SK-N-SH (cell line): Measurements from ENCODE around the gene MEN1. TPM values are rescaled to one million over a fixed set of nuclear protein-coding genes. Genes with fewer than 3 reads are reported as not detected.

Source experiments
- CTCF ChIA-PET: fragments of 300-600, 350-600 bp; formaldehyde crosslinking; extraction: SDS; loops from one replicate; lab custom pipeline; 2021; lab: Yijun Ruan, JAX
- POLR2A ChIA-PET: fragments of 350-600 bp; sonication (Branson Sonifier 250); formaldehyde crosslinking; extraction: SDS; loops from one replicate; lab custom pipeline; 2020; ENCODE audit warnings: antibody characterized with exemption, inconsistent platforms; lab: Yijun Ruan, JAX
- DNase-seq: peaks from one replicate; pipeline ENCODE4 v3.0.0; 2012
- H2AFZ ChIP-seq: fragments of 200-600 bp; sonication (generic); 2 replicates; pipeline ENCODE4 v1.8.1; 2016; ENCODE audit warnings: antibody characterized with exemption, mild to moderate bottlenecking, low read depth
- H3F3A ChIP-seq: fragments of 200-600 bp; sonication (generic); replicated peaks from 2 replicates; pipeline ENCODE3; 2016; ENCODE audit warnings: antibody characterized with exemption, mild to moderate bottlenecking; ENCODE audit not compliant: insufficient read depth
- H3K27ac ChIP-seq, 2 experiments: fragments of 200-500 bp in 1 of 2; fragments of 200-600 bp in 1 of 2; sonication (Bioruptor generic) in 1 of 2; sonication (generic), shearing (Covaris generic) in 1 of 2; 2 replicates each; pipeline versions ENCODE4 v1.5.1 to v1.6.1; 2014 to 2016; ENCODE audit warnings: low read depth in 2 of 2, inconsistent platforms in 1 of 2, low read length in 1 of 2, mild to moderate bottlenecking in 1 of 2, mixed read lengths in 1 of 2
- H3K27me3 ChIP-seq: fragments of 200-600 bp; sonication (generic), shearing (Covaris generic); 2 replicates; pipeline ENCODE4 v1.6.1; 2016; ENCODE audit warnings: mixed run types; ENCODE audit not compliant: insufficient read depth
- H3K36me3 ChIP-seq, 2 experiments: fragments of 200-500 bp in 1 of 2; fragments of 200-600 bp in 1 of 2; sonication (Bioruptor generic) in 1 of 2; sonication (generic) in 1 of 2; replicated peaks in 1 of 2; 2 replicates each; pipeline versions ENCODE3 to v1.5.1; 2014 to 2016; ENCODE audit warnings: low read length in 1 of 2, mild to moderate bottlenecking in 1 of 2; ENCODE audit not compliant: insufficient read depth in 2 of 2, control insufficient read depth in 1 of 2
- H3K4me1 ChIP-seq, 2 experiments: fragments of 200-500 bp in 1 of 2; fragments of 200-600 bp in 1 of 2; sonication (Bioruptor generic) in 1 of 2; sonication (generic), shearing (Covaris generic) in 1 of 2; 2 replicates each; pipeline versions ENCODE4 v1.5.1 to v1.6.1; 2014 to 2016; ENCODE audit warnings: low read depth in 1 of 2, low read length in 1 of 2, mixed run types in 1 of 2; ENCODE audit not compliant: insufficient read depth in 2 of 2, control insufficient read depth in 1 of 2
- H3K4me2 ChIP-seq: fragments of 200-600 bp; sonication (generic), shearing (Covaris generic); 2 replicates; pipeline ENCODE4 v1.6.1; 2017; ENCODE audit warnings: mixed run types
- H3K4me3 ChIP-seq, 2 experiments: fragments of 200-500 bp in 1 of 2; fragments of 200-600 bp in 1 of 2; sonication (Bioruptor generic) in 1 of 2; sonication (generic), shearing (Covaris generic) in 1 of 2; 2 replicates each; pipeline versions ENCODE4 v1.5.1 to v1.8.1; 2014 to 2016; ENCODE audit warnings: low read depth in 2 of 2, inconsistent platforms in 1 of 2, low read length in 1 of 2, mild to moderate bottlenecking in 1 of 2, mixed read lengths in 1 of 2, moderate library complexity in 1 of 2
- H3K79me2 ChIP-seq: fragments of 200-600 bp; sonication (generic); 2 replicates; pipeline ENCODE4 v1.8.1; 2017; ENCODE audit warnings: mild to moderate bottlenecking; ENCODE audit not compliant: insufficient read depth
- H3K9ac ChIP-seq: fragments of 200-600 bp; sonication (generic); 2 replicates; pipeline ENCODE4 v1.6.1; 2017; ENCODE audit warnings: mixed run types
- H3K9me2 ChIP-seq: fragments of 200-600 bp; sonication (generic); 2 replicates; pipeline ENCODE4 v1.6.1; 2017; ENCODE audit warnings: mixed run types
- H3K9me3 ChIP-seq: fragments of 200-600 bp; sonication (generic); 2 replicates; pipeline ENCODE4 v1.6.1; 2017; ENCODE audit warnings: mixed run types, mild to moderate bottlenecking, moderate library complexity
- H4K20me1 ChIP-seq: fragments of 200-600 bp; sonication (generic); 2 replicates; pipeline ENCODE4 v1.6.1; 2017; ENCODE audit warnings: mild to moderate bottlenecking, mixed run types; ENCODE audit not compliant: insufficient read depth
- ELF1 ChIP-seq: IDR thresholded peaks from 2 replicates; pipeline ENCODE4 v1.4.0; 2012
- FOSL2 ChIP-seq: IDR thresholded peaks from 2 replicates; pipeline ENCODE4 v1.4.0; 2012; ENCODE audit warnings: low read depth, mild to moderate bottlenecking, moderate library complexity, borderline replicate concordance
- FOXM1 ChIP-seq: IDR thresholded peaks from 2 replicates; pipeline ENCODE4 v1.4.0; 2012; ENCODE audit warnings: low read depth, mild to moderate bottlenecking
- GABPA ChIP-seq: IDR thresholded peaks from 2 replicates; pipeline ENCODE4 v1.4.0; 2012; ENCODE audit warnings: low read depth, mild to moderate bottlenecking
- JUND ChIP-seq: IDR thresholded peaks from 2 replicates; pipeline ENCODE4 v1.4.0; 2012
- PBX3 ChIP-seq: IDR thresholded peaks from 2 replicates; pipeline ENCODE4; 2012
- POLR2AphosphoS5 ChIP-seq: IDR thresholded peaks from 2 replicates; pipeline ENCODE4 v1.6.1; 2012; ENCODE audit warnings: low read depth, low read length
- RAD21 ChIP-seq: IDR thresholded peaks from 2 replicates; pipeline ENCODE4 v1.6.1; 2012; ENCODE audit warnings: mild to moderate bottlenecking, low read length
- RCOR1 ChIP-seq: fragments of 150-350 bp; IDR thresholded peaks from 2 replicates; pipeline ENCODE4 v1.6.1; 2017; ENCODE audit warnings: antibody characterized with exemption, low read length
- REST ChIP-seq: IDR thresholded peaks from 2 replicates; pipeline ENCODE4 v1.6.1; 2012; ENCODE audit warnings: mild to moderate bottlenecking, low read depth, low read length, moderate library complexity
- RFX5 ChIP-seq: IDR thresholded peaks from 2 replicates; pipeline ENCODE4 v1.6.1; 2012; ENCODE audit warnings: mild to moderate bottlenecking, improper control_type of control experiment, low read length
- RXRA ChIP-seq: IDR thresholded peaks from 2 replicates; pipeline ENCODE4 v1.4.0; 2012; ENCODE audit warnings: low read depth, mild to moderate bottlenecking, borderline replicate concordance
- SMC3 ChIP-seq: IDR thresholded peaks from 2 replicates; pipeline ENCODE4 v1.6.1; 2012; ENCODE audit warnings: low read depth, low read length, improper control_type of control experiment
- TAF1 ChIP-seq: IDR thresholded peaks from 2 replicates; pipeline ENCODE4 v1.6.1; 2012; ENCODE audit warnings: low read depth, mild to moderate bottlenecking, low read length, moderate library complexity, borderline replicate concordance
- USF1 ChIP-seq: IDR thresholded peaks from 2 replicates; pipeline ENCODE4 v1.4.0; 2012; ENCODE audit warnings: low read depth, borderline replicate concordance
- USF2 ChIP-seq: fragments of 150-350 bp; IDR thresholded peaks from 2 replicates; pipeline ENCODE4 v1.6.1; 2017; ENCODE audit warnings: antibody characterized with exemption, low read length, low read depth, borderline replicate concordance
- YY1 ChIP-seq: IDR thresholded peaks from 2 replicates; pipeline ENCODE4 v1.4.0; 2012; ENCODE audit warnings: low read depth, mild to moderate bottlenecking
- ZBTB33 ChIP-seq: IDR thresholded peaks from 2 replicates; pipeline ENCODE4 v1.4.0; 2012; ENCODE audit warnings: low read depth, borderline replicate concordance
- WGBS: methylation state at CpG from one replicate; pipeline ENCODE4 v1.1.6; 2017; ENCODE audit warnings: low lambda C conversion rate; 5-methylcytosine and 5-hydroxymethylcytosine counted together
- polyA plus RNA-seq, 3 experiments: library from polyadenylated mRNA; depleted of rRNA; stranded (reverse); fragments of >200 nt; gene quantifications; 2 replicates each; pipeline ENCODE4 v1.2.3, GENCODE V29; 2012
- TF ChIP-seq, protein P1 (sequence below): fragments of 150-350 bp; IDR thresholded peaks from 2 replicates; pipeline ENCODE4 v1.6.1; 2016; ENCODE audit warnings: mild to moderate bottlenecking, low read depth, low read length
- TF ChIP-seq, protein P2 (sequence below): IDR thresholded peaks from 2 replicates; pipeline ENCODE4 v1.4.0; 2012; ENCODE audit warnings: low read depth

MEN1 gene
- polyA plus RNA-seq, 1 of the 3 experiments (the other 2 are of a cell fraction) = 52.9 TPM

- Histone ChIP-seq H3F3A (peaks cover 3% of the 10 kb centered on the region), H3K36me3 (peaks cover 0 to 41% of the 10 kb centered on the region in 2 experiments), H3K79me2 (no peaks in the 10 kb centered on the region; the same call in 1 of the 2 replicates), H3K27ac (peak within 1 kb of the TSS; percentile 89 to 90), H3K4me2 (peak within 1 kb of the TSS; percentile 89), H2AFZ (peak within 1 kb of the TSS; percentile 75), H3K9me2 (no peaks in the 10 kb centered on the region), H3K9me3 (no peaks in the 10 kb centered on the region), H4K20me1 (no peaks in the 10 kb centered on the region), H3K9ac (peak within 1 kb of the TSS; percentile 81), H3K27me3 (no peaks in the 10 kb centered on the region), H3K4me1 (peaks cover 7 to 20% of the 10 kb centered on the region in 2 experiments; a peak in 2 of 4 replicates), H3K4me3 (peak within 1 kb of the TSS; percentile 69 to 78)
- ChIA-PET CTCF (interaction anchor here (0.8 to 3.3 kb wide), 7 partner anchors 9 to 115 kb away, joined by 3 to 20 read pairs (median 4); partner anchors contain the start of genes CDC42BPG and RASGRP2), POLR2A (no interaction called here)
- WGBS = under 1% methylated on average over 14 of the region's 58 CpGs
- DNase-seq = peak; percentile 98
- TF ChIP-seq FOSL2 (no peak), FOXM1 (no peak), RCOR1 (no peak), USF2 (no peak), TAF1 (peak; percentile 7; the same call in 1 of the 2 replicates), YY1 (no peak), PBX3 (no peak), ZBTB33 (no peak), USF1 (no peak), RAD21 (no peak), RXRA (no peak), REST (no peak), GABPA (0 out of 2 replicates have a peak, but pooled peaks have one; percentile 32), RFX5 (no peak), ELF1 (no peak), POLR2AphosphoS5 (peak; percentile 50; the same call in 1 of the 2 replicates), JUND (no peak), SMC3 (no peak)
- TF ChIP-seq, protein P1, sequence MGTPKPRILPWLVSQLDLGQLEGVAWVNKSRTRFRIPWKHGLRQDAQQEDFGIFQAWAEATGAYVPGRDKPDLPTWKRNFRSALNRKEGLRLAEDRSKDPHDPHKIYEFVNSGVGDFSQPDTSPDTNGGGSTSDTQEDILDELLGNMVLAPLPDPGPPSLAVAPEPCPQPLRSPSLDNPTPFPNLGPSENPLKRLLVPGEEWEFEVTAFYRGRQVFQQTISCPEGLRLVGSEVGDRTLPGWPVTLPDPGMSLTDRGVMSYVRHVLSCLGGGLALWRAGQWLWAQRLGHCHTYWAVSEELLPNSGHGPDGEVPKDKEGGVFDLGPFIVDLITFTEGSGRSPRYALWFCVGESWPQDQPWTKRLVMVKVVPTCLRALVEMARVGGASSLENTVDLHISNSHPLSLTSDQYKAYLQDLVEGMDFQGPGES = no peak
- TF ChIP-seq, protein P2, sequence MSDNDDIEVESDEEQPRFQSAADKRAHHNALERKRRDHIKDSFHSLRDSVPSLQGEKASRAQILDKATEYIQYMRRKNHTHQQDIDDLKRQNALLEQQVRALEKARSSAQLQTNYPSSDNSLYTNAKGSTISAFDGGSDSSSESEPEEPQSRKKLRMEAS = no peak
Observed at GRCh38 chr11:64803158-64803845, 7.0 kb downstream of the MEN1 start, which contains the start of gene MAP4K2. Gene MAP4K2 (minus strand): TSS chr11:64803214. CDS start chr11:64803149, 65 bp downstream.
